HG03460 (cell line): ENCODE measurements around the gene EPB41L4B.
"Not testable (repeated sequence)": the region's sequence is repeated elsewhere in the genome, so short reads cannot be mapped to it uniquely, and the experiment has no call there.

Source experiments
- ATAC-seq: cut with Tn5 transposase; IDR thresholded peaks from one replicate; pipeline ENCODE4 v1.9.1; 2021; ENCODE audit not compliant: unreplicated experiment

The EPB41L4B gene

DNA sequence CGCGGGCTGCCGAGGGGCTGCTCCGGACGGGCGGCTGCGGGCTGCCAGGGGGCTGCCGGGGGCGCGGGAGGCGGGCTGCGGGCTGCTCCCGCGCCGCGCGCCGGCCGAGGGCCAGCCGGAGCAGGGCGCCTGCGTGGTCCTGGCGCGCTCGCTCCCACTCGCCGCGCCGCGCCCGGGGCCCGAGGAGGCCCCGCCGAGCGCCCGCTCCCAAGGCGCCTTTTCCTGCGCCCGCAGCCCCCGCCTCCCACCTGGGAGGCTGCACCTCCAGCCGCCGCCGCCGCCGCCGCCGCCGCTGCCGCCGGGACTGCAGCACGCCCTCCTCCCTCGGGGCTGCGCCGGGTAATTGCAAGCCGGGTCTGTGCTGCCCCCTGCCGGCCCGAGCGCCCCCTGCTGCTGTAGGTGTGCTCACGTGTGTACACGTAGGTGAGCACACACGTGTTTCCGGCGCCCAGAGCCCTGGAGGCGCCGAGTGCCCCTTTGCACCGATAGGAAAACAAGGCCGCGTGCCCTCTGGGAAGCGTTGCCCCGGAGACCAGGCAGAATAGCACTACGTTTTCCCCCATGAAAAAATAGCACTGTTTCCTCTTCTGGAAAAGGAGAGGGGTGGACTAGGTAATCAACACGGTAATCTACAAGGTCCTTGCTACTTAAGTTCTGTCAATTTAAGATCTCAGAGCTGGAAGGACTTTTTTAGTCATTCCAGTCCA lies at the start of gene EPB41L4B:
Gene EPB41L4B, minus strand, starts transcription at position 318 of the 707 bp plus-strand sequence. CDS start 613 bp downstream, outside the sequence.
- peak; percentile 96 for ATAC-seq

- no peak for ATAC-seq
Observed at GRCh38 chr9:109369285-109369684, 48.4 kb upstream of the EPB41L4B start.

DNA sequence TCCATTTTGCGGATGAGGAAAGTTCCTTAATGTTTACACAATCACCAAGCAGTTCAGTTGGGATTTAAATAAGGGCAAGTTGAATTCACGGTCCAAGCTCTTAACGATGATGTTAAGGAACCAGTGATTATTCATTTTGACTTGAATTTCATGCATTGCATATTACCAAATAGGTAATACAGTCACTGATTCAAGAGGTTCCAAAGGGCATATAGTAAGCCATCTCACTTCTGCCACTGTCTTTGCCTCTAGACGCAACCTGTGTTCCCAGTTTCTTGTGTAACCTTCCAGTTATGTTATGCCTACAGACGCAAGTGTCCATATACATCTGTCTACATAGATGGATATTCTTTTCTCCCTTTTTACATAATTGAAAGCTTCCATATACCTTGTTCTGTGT lies 39.9 kb upstream of the EPB41L4B start:
- no peak for ATAC-seq

DNA sequence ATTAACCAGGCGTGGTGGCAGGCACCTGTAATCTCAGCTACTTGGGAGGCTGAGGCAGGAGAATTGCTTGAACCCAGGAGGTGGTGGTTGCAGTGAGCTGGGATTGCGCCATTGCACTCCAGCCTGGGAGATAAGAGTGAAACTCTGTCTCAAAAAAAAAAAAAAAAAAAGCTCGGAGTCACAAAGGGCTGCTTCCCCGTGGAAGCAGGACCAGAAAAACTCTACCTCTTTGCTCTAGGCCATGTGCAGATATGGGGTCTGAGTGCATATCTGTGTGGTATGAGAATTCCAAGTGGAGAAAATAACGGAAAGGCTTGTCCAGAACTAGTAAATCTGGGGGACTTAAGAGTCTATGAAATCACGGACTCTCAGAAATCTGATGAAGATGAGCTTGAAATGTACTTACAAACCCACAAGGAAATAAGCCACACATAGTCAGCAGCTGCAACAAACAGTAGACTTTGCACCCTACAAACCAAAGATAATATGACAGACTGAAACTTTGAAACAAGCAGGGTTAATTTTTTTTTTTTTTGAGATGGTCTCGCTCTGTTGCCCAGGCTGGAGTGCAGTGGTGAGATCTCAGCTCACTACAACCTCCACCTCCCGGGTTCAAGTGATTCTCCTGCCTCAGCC lies 38.2 kb upstream of the EPB41L4B start:
- ATAC-seq = not testable (repeated sequence)

DNA sequence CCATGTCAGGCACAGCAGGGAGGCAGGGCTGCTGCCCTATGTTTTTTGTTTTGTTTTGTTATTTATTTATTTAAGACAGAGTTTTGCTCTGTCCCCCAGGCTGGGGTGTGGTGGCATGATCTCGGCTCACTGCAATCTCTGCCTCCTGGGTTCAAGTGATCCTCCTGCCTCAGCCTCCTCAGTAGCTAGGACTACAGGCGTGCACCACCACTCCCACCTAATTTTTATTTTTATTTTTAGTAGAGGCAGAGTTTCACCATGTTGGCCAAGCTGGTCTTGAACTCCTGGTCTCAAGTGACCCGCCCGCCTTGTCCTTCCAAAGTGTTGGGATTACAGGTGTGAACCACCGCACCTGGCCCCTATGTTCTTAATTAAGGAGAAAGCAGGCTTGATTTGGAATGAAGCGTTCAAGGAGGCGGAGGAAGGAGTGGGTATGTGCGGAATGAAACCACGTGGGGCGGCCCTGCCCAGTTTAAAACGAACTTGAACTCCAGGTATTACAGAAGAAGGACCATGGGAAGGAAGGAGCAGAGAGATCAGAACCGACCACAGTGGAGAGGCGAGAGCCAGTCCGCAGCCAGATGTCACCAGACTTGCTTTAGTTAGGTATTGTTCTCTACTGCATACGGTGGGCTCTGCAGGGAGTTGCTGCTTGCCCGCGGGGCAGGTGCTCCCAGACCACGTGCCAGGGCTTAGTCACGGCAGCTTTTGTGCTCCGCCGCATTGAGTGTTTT lies 34.9 kb upstream of the EPB41L4B start:
- ATAC-seq = no peak

GRCh38 chr9:109354190-109354589 lies 33.3 kb upstream of the EPB41L4B start:
- ATAC-seq = no peak

- no peak for ATAC-seq
Observed at GRCh38 chr9:109351032-109351431, 30.2 kb upstream of the EPB41L4B start.

GRCh38 chr9:109349421-109349846 lies 28.6 kb upstream of the EPB41L4B start:
- no peak for ATAC-seq

DNA sequence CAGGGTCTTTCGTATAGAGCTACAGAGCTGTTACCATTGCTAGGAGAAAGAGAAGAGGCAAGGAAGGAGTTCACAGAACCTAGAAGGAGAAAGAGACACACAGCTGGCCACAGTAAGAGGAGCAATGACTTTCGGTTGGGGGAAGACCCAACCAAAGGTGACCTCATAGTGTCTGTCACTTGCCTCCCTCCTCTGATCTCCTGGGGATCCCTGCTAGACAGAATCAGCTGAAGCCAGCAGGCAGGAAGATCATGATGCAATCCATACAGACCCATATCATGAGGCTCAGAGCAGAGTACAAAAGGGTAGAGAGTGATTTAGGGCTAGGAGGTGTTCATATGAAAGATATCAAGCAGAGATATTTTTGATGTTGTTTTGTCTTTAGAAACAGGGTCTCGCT lies 26.0 kb upstream of the EPB41L4B start:
- no peak for ATAC-seq

- no peak for ATAC-seq
Observed at GRCh38 chr9:109344866-109345265, 24.0 kb upstream of the EPB41L4B start.

DNA sequence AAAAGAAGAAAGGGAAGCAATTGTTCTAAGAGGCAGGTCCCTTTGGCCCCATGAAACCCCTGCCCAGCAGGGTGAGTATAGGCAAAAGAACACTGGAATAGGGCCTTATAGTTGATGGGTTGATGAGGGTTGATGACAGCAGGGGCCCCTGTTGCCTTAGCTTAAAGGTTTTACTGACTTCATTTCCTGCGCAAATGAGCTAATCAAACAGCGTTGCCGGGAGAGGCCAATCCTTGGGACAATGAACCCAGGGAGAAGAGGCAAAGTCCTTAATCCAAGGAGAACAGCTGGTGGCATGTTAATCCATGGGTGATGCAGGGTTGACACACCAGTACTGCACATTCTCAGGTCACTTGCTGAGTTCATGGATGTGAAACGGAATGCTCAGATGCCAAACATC lies 22.0 kb upstream of the EPB41L4B start:
- no peak for ATAC-seq

DNA sequence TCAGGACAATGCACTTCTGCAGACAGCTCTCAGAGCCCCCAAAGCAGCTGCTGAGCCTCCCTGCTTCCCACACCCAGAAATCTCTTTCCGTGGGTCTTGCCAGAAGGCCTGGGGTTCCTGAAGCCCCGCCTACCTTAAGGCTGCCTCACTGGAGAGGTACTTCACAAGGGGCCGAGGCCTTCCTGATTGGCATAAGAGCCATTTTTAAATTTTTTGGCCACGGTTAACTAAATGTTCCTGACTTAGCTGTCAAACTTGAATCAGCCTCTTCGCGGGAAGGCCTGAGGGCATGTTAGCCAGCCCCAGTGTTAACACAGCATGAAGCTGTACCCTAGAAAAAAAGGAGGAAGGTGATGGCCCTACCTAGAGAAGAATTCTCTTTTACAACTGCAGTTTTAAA lies 20.7 kb upstream of the EPB41L4B start:
- ATAC-seq = no peak

GRCh38 chr9:109340979-109341378 lies 20.1 kb upstream of the EPB41L4B start:
- not testable (repeated sequence) for ATAC-seq

DNA sequence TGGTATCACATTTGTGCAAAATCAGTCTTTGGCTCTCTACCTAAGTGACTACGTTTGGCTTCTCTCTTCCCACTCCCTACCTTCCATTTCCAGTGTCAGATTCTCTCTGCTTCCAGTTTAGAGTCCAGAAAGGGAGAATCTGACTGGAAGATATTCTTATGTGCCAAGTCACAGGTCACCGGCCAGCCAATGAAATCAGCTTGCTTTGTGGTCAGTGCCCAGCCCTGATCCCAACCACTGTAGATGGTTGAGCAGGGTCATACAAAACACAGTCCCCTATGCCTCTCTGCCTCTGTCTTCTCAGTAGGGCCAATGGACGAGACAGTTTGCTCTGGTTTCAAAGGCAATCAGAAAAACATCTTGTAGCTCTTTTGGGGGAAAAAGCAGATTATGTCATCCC lies 15.6 kb upstream of the EPB41L4B start:
- ATAC-seq = no peak

- ATAC-seq = no peak
Observed at GRCh38 chr9:109335929-109336328, 15.1 kb upstream of the EPB41L4B start.

- ATAC-seq = no peak
Observed at GRCh38 chr9:109335121-109335520, 14.3 kb upstream of the EPB41L4B start.

- ATAC-seq = no peak
Observed at GRCh38 chr9:109331353-109331752, 10.5 kb upstream of the EPB41L4B start.

GRCh38 chr9:109329638-109330258 lies 8.9 kb upstream of the EPB41L4B start:
- no peak for ATAC-seq

DNA sequence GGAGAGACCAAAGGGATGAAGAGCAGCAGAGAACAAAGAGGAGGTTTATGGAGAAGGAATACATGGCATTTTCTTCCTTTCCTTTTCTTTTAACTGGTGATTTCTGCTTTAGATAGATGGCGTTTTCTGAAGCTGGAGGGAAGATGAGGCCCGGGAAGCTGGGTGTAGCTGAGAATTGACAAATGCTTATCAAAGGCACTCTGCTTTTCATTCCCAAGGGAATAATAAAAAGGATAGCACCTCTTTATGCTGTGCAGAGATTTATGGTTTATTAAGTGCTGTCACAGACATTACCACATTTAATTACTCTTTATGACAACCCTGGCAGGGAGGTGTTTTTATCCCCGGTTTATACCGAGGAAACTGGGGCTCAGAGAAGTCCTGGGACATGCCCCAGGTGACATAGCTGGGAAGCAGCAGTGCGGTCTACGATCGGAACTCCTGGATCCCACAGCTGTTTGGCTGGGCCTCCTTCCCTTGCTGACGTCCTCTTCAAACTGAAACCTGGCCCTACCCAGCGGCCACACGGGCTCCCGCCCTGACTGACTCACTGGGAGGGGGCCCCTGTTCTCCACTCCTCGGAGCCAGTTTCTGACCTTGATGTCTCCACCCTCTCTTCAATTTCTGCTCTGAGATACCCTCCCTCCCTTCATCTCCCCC lies 8.2 kb upstream of the EPB41L4B start:
- no peak for ATAC-seq

GRCh38 chr9:109325089-109325488 lies 4.2 kb upstream of the EPB41L4B start:
- no peak for ATAC-seq

- no peak for ATAC-seq
Observed at GRCh38 chr9:109323771-109324170, 2.9 kb upstream of the EPB41L4B start.
